ENCODE results near the gene BBS9. TPM values are rescaled to one million over a fixed set of nuclear protein-coding genes. Genes with fewer than 3 reads are reported as not detected.

The BBS9 gene
- total and polyA plus RNA-seq, 4 donors, result 2.3 to 9.5 (median 4.5) TPM

- DNase-seq (ENCODE audit: low spot score), result no peak
- WGBS, result 96% methylated on average over 4 of the region's 4 CpGs
- H3K4me3 ChIP-seq (ENCODE audit: low read depth in 1 of 3, low read length in 3 of 3), result no peak overlapping the region
These were observed 402.5 kb downstream of the BBS9 start for GRCh38 chr7:33531888-33532287.

GRCh38 chr7:33534833-33535232, 405.5 kb downstream of the BBS9 start:
- H3K27ac ChIP-seq (ENCODE audit: low read depth in 1 of 2, low read length in 2 of 2), result no peak overlapping the region
- no peaks in the 10 kb centered on the region for H3K9me3 ChIP-seq (ENCODE audit: control insufficient read depth in 4 of 4, low read length in 3 of 4)
- no peak for TF ChIP-seq JUND (IDR thresholded peaks at IDR 0.05)
- no peak for TF ChIP-seq NR2F2 (IDR thresholded peaks at IDR 0.05)
- TF ChIP-seq TAF1 (conservative IDR thresholded peaks at IDR 0.05), result no peak
- TF ChIP-seq FOXA2 (IDR thresholded peaks at IDR 0.05), result no peak
- no peak for TF ChIP-seq HNF4G (IDR thresholded peaks at IDR 0.05)
- no peak for TF ChIP-seq ATF3 (IDR thresholded peaks at IDR 0.05)
- TF ChIP-seq REST (IDR thresholded peaks at IDR 0.05), result no peak
- TF ChIP-seq FOXA1 (IDR thresholded peaks at IDR 0.05), result no peak
- no peak for TF ChIP-seq EGR1 (IDR thresholded peaks at IDR 0.05; ENCODE audit: low read depth in 2 of 2)
- no peak for TF ChIP-seq RXRA (IDR thresholded peaks at IDR 0.05)
- TF ChIP-seq HNF4A (conservative IDR thresholded peaks at IDR 0.05), result no peak
- TF ChIP-seq ZBTB33 (IDR thresholded peaks at IDR 0.05), result no peak
- TF ChIP-seq MAX (IDR thresholded peaks at IDR 0.05), result no peak
- no peak for TF ChIP-seq SP1 (IDR thresholded peaks at IDR 0.05)
- no peak for TF ChIP-seq CTCF (IDR thresholded peaks at IDR 0.05; ENCODE audit: low read depth, low read length, missing input control)
- no peak for TF ChIP-seq RAD21 (IDR thresholded peaks at IDR 0.05)
- 79% methylated on average over 1 of the region's 1 CpG for WGBS
- DNase-seq (ENCODE audit: low spot score), result no peak
- peaks cover 0 to 2% (median 0%) of the 10 kb centered on the region in 4 donors for H3K36me3 ChIP-seq (ENCODE audit: control insufficient read depth in 4 of 4, insufficient read depth in 3 of 4, low read depth in 1 of 4, low read length in 3 of 4)
- no peaks in the 10 kb centered on the region for H3K27me3 ChIP-seq (ENCODE audit: control insufficient read depth in 4 of 4, insufficient read depth in 4 of 4, low read length in 3 of 4)
- H3K4me1 ChIP-seq (ENCODE audit: control insufficient read depth in 4 of 4, insufficient read depth in 4 of 4, low read length in 3 of 4), result no peaks in the 10 kb centered on the region
- H3K9ac ChIP-seq (ENCODE audit: low read depth in 1 of 2, low read length in 2 of 2), result no peak overlapping the region
- H3K4me3 ChIP-seq (ENCODE audit: low read depth in 1 of 3, low read length in 3 of 3), result no peak overlapping the region

More at GRCh38 chr7:33531888-33532287, 402.5 kb downstream of the BBS9 start:
- H3K9me3 ChIP-seq (ENCODE audit: control insufficient read depth in 4 of 4, low read length in 3 of 4), result no peaks in the 10 kb centered on the region
- no peaks in the 10 kb centered on the region for H3K36me3 ChIP-seq (ENCODE audit: control insufficient read depth in 4 of 4, insufficient read depth in 3 of 4, low read depth in 1 of 4, low read length in 3 of 4)
- H3K4me1 ChIP-seq (ENCODE audit: control insufficient read depth in 4 of 4, insufficient read depth in 4 of 4, low read length in 3 of 4), result no peaks in the 10 kb centered on the region
- no peak overlapping the region for H3K9ac ChIP-seq (ENCODE audit: low read depth in 1 of 2, low read length in 2 of 2)
- H3K27ac ChIP-seq (ENCODE audit: low read depth in 1 of 2, low read length in 2 of 2), result no peak overlapping the region
- no peak for TF ChIP-seq TAF1 (conservative IDR thresholded peaks at IDR 0.05)
- no peak for TF ChIP-seq CTCF (IDR thresholded peaks at IDR 0.05; ENCODE audit: low read depth, low read length, missing input control)
- no peak for TF ChIP-seq RXRA (IDR thresholded peaks at IDR 0.05)
- TF ChIP-seq GABPA (IDR thresholded peaks at IDR 0.05 in 1 of 2, conservative IDR thresholded peaks at IDR 0.05 in 1 of 2), result no peak
- no peak for TF ChIP-seq MAX (IDR thresholded peaks at IDR 0.05)
- TF ChIP-seq ATF3 (IDR thresholded peaks at IDR 0.05), result no peak
- no peak for TF ChIP-seq JUND (IDR thresholded peaks at IDR 0.05)
- no peak for TF ChIP-seq FOXA2 (IDR thresholded peaks at IDR 0.05)
- no peaks in the 10 kb centered on the region for H3K27me3 ChIP-seq (ENCODE audit: control insufficient read depth in 4 of 4, insufficient read depth in 4 of 4, low read length in 3 of 4)
